Activated naive CD8-positive, alpha-beta T cell treated with anti-CD3 and anti-CD28 coated beads, Interleukin-2, amount 50 U/mL, for 24 hours (primary cell): ENCODE measurements around the gene AGBL2.
"Not testable (repeated sequence)": the region's sequence is repeated elsewhere in the genome, so short reads cannot be mapped to it uniquely, and the experiment has no call there.

Experiments used
- ATAC-seq: fragments of 150-1000 bp; cut with Tn5 transposase; one replicate; pipeline ENCODE4 v1.10.0; 2021
- DNase-seq: peaks from one replicate; pipeline ENCODE4 v3.0.0; 2021
- H3K27ac Mint-ChIP-seq: one replicate; pipeline ENCODE4 v1.8.0; 2021; ENCODE audit warnings: mild to moderate bottlenecking, mixed read lengths
- H3K27me3 Mint-ChIP-seq: one replicate; pipeline ENCODE4 v1.8.0; 2021; ENCODE audit warnings: mixed read lengths
- H3K36me3 Mint-ChIP-seq: one replicate; pipeline ENCODE4 v1.8.0; 2021; ENCODE audit warnings: low read depth, mixed read lengths
- H3K4me1 Mint-ChIP-seq: one replicate; pipeline ENCODE4 v1.8.0; 2021; ENCODE audit warnings: mixed read lengths
- H3K4me3 Mint-ChIP-seq: one replicate; pipeline ENCODE4 v1.8.0; 2021; ENCODE audit warnings: mild to moderate bottlenecking, moderate library complexity, mixed read lengths
- H3K9me3 Mint-ChIP-seq: one replicate; pipeline ENCODE4 v1.8.0; 2021; ENCODE audit warnings: mixed read lengths

Gene AGBL2

GRCh38 chr11:47667555-47667954 is 47.6 kb downstream of the AGBL2 start:
- no peak for DNase-seq
- Mint-ChIP-seq H3K27ac (no peak overlapping the region), H3K27me3 (no peaks in the 10 kb centered on the region), H3K4me3 (no peak overlapping the region), H3K4me1 (peaks cover 19% of the 10 kb centered on the region), H3K36me3 (peaks cover 2% of the 10 kb centered on the region), H3K9me3 (no peaks in the 10 kb centered on the region)
- ATAC-seq, result no peak

DNA sequence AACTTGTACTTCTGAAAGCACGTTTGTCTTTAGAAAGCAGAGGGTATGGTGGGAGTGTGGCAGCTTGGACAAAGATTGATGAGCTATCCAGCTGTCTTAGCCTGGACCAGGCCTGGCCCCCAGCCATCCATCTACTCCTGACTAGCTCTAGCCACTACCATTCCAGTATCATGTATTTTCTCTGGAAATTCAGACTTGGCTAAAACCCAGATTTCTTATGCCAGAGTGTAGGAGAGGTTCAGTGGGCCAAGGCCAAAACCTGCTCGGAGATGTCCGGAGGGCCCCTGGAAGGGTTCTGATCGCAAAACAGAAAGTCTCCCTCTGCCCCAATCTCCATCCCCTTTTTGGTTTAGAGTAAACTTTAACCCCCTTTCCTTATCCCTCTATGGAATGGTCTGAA is 48.0 kb downstream of the AGBL2 start:
- ATAC-seq (no peak), DNase-seq (no peak)
- Mint-ChIP-seq H3K9me3 (no peaks in the 10 kb centered on the region), H3K4me3 (no peak overlapping the region), H3K27me3 (no peaks in the 10 kb centered on the region), H3K4me1 (peaks cover 19% of the 10 kb centered on the region), H3K27ac (no peak overlapping the region), H3K36me3 (peaks cover 2% of the 10 kb centered on the region)

DNA sequence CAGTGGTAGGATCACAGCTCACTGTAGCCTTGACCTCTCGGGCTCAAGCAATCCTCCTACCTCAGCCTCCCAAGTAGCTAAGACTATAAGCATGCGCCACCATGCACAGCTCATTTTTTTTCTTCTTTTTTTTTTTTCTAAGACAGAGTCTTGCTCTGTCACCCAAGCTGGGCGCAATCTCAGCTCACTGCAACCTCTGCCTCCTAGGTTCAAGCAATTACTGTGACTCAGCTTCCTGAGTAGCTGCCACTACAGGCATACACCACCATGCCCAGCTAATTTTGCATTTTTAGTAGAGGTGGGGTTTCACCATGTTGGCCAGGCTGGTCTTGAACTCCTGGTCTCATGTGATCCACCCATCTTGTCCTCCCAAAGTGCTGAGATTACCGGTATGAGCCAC is 50.2 kb downstream of the AGBL2 start:
- H3K4me1 Mint-ChIP-seq, result peaks cover 19% of the 10 kb centered on the region
- H3K27me3 Mint-ChIP-seq, H3K36me3 Mint-ChIP-seq, H3K4me3 Mint-ChIP-seq, H3K27ac Mint-ChIP-seq, ATAC-seq, DNase-seq, H3K9me3 Mint-ChIP-seq: not testable (repeated sequence)

GRCh38 chr11:47661245-47661644 is 53.9 kb downstream of the AGBL2 start:
- Mint-ChIP-seq H3K36me3 (no peaks in the 10 kb centered on the region), H3K27me3 (no peaks in the 10 kb centered on the region), H3K9me3 (no peaks in the 10 kb centered on the region), H3K4me1 (peaks cover 19% of the 10 kb centered on the region), H3K4me3 (no peak overlapping the region), H3K27ac (no peak overlapping the region)
- DNase-seq (no peak), ATAC-seq (no peak)

- H3K4me3 Mint-ChIP-seq, result no peak overlapping the region
- H3K4me1 Mint-ChIP-seq, result peaks cover 14% of the 10 kb centered on the region
- H3K27me3 Mint-ChIP-seq, result no peaks in the 10 kb centered on the region
- no peaks in the 10 kb centered on the region for H3K36me3 Mint-ChIP-seq
- no peak overlapping the region for H3K27ac Mint-ChIP-seq
- H3K9me3 Mint-ChIP-seq, result no peaks in the 10 kb centered on the region
- ATAC-seq, result no peak
- no peak for DNase-seq
Observed at GRCh38 chr11:47659276-47659675, 55.9 kb downstream of the AGBL2 start.

GRCh38 chr11:47656260-47656885 is 58.8 kb downstream of the AGBL2 start:
- H3K4me3 Mint-ChIP-seq, result no peak overlapping the region
- no peaks in the 10 kb centered on the region for H3K36me3 Mint-ChIP-seq
- DNase-seq, result no peak
- no peak overlapping the region for H3K27ac Mint-ChIP-seq
- H3K9me3 Mint-ChIP-seq, result peaks cover 12% of the 10 kb centered on the region
- no peaks in the 10 kb centered on the region for H3K27me3 Mint-ChIP-seq
- no peaks in the 10 kb centered on the region for H3K4me1 Mint-ChIP-seq
- ATAC-seq, result no peak

DNA sequence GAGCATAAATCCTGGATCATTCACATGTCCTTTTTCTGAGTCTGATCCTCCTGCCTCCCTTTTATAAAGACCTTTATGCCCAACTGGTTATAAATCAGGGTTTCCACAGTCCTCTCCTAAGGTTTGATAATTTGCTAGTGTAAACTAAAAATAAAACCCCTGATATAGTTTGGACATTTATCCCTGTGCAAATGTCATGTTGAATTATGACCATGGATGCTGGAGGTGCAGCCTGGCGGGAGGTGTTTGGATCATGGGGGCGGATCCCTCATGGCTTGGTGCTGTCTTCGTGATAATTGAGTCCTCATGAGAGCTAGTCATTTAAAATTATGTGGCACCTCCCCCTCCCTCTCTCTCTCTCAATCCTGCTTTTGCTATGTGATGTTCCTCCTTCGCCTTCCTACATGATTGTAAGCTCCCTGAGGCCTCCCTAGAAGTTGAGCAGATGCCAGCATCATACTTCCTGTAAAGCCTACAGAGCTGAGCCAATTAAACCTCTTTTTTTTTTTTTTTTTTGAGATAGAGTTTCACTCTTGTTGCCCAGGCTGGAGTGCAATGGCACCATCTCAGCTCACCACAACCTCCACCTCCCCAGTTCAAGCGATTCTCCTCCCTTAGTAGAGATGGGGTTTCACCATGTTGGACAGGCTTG is 63.2 kb downstream of the AGBL2 start:
- H3K4me1 Mint-ChIP-seq, result no peaks in the 10 kb centered on the region
- peaks cover 12% of the 10 kb centered on the region for H3K9me3 Mint-ChIP-seq
- H3K4me3 Mint-ChIP-seq, result no peak overlapping the region
- ATAC-seq, result no peak
- no peaks in the 10 kb centered on the region for H3K27me3 Mint-ChIP-seq
- H3K27ac Mint-ChIP-seq, result no peak overlapping the region
- DNase-seq, result no peak
- H3K36me3 Mint-ChIP-seq, result no peaks in the 10 kb centered on the region

GRCh38 chr11:47649276-47649675 is 65.9 kb downstream of the AGBL2 start:
- Mint-ChIP-seq H3K9me3 (peaks cover 12% of the 10 kb centered on the region), H3K27ac (no peak overlapping the region), H3K36me3 (no peaks in the 10 kb centered on the region), H3K4me3 (no peak overlapping the region), H3K27me3 (no peaks in the 10 kb centered on the region), H3K4me1 (no peaks in the 10 kb centered on the region)
- DNase-seq (no peak), ATAC-seq (no peak)

GRCh38 chr11:47646019-47646418 is 69.2 kb downstream of the AGBL2 start:
- DNase-seq (no peak), ATAC-seq (no peak)
- peaks cover 14% of the 10 kb centered on the region for H3K4me1 Mint-ChIP-seq
- no peaks in the 10 kb centered on the region for H3K27me3 Mint-ChIP-seq
- H3K36me3 Mint-ChIP-seq, result peaks cover 4% of the 10 kb centered on the region
- H3K27ac Mint-ChIP-seq, result no peak overlapping the region
- no peaks in the 10 kb centered on the region for H3K9me3 Mint-ChIP-seq
- H3K4me3 Mint-ChIP-seq, result no peak overlapping the region

- ATAC-seq, result no peak
- H3K27me3 Mint-ChIP-seq, result no peaks in the 10 kb centered on the region
- H3K4me1 Mint-ChIP-seq, result peaks cover 20% of the 10 kb centered on the region
Observed at GRCh38 chr11:47645500-47645899, 69.7 kb downstream of the AGBL2 start.

GRCh38 chr11:47642099-47642855 is 72.9 kb downstream of the AGBL2 start, which contains the start of gene MTCH2:
Gene MTCH2 (minus strand): TSS chr11:47642559. CDS start chr11:47642465, 94 bp downstream.
- Mint-ChIP-seq H3K36me3 (peaks cover 19% of the 10 kb centered on the region), H3K27ac (peak within 1 kb of the TSS; percentile 97), H3K4me1 (peaks cover 24% of the 10 kb centered on the region), H3K27me3 (no peaks in the 10 kb centered on the region), H3K9me3 (no peaks in the 10 kb centered on the region), H3K4me3 (peak within 1 kb of the TSS; percentile 98)
- ATAC-seq (peak; percentile 96), DNase-seq (peak; percentile 96)

More at GRCh38 chr11:47645500-47645899, 69.7 kb downstream of the AGBL2 start:
- DNase-seq, result no peak
- Mint-ChIP-seq H3K4me3 (no peak overlapping the region), H3K36me3 (peaks cover 4% of the 10 kb centered on the region), H3K27ac (no peak overlapping the region), H3K9me3 (no peaks in the 10 kb centered on the region)

GRCh38 chr11:47641600-47642098 is 73.5 kb downstream of the AGBL2 start:
- Mint-ChIP-seq H3K4me3 (peak overlapping the region; percentile 98), H3K36me3 (peaks cover 22% of the 10 kb centered on the region), H3K27me3 (no peaks in the 10 kb centered on the region), H3K4me1 (peaks cover 24% of the 10 kb centered on the region), H3K9me3 (no peaks in the 10 kb centered on the region), H3K27ac (peak overlapping the region; percentile 97)
- ATAC-seq, result no peak
- no peak for DNase-seq

- Mint-ChIP-seq H3K36me3 (peaks cover 26% of the 10 kb centered on the region), H3K4me3 (peak overlapping the region; percentile 98), H3K4me1 (peaks cover 24% of the 10 kb centered on the region), H3K27ac (peak overlapping the region; percentile 97)
- H3K27me3 Mint-ChIP-seq, H3K9me3 Mint-ChIP-seq, ATAC-seq, DNase-seq: not testable (repeated sequence)
Observed at GRCh38 chr11:47640506-47640905, 74.7 kb downstream of the AGBL2 start.

GRCh38 chr11:47636331-47636730 is 78.8 kb downstream of the AGBL2 start:
- DNase-seq, H3K27me3 Mint-ChIP-seq, H3K4me3 Mint-ChIP-seq, ATAC-seq, H3K27ac Mint-ChIP-seq, H3K9me3 Mint-ChIP-seq: not testable (repeated sequence)
- Mint-ChIP-seq H3K36me3 (peaks cover 45% of the 10 kb centered on the region), H3K4me1 (peaks cover 12% of the 10 kb centered on the region)

GRCh38 chr11:47631473-47631872 is 83.7 kb downstream of the AGBL2 start:
- no peak for ATAC-seq
- H3K4me3 Mint-ChIP-seq, result no peak overlapping the region
- no peak for DNase-seq
- no peaks in the 10 kb centered on the region for H3K9me3 Mint-ChIP-seq
- no peaks in the 10 kb centered on the region for H3K27me3 Mint-ChIP-seq
- peaks cover 62% of the 10 kb centered on the region for H3K36me3 Mint-ChIP-seq
- no peak overlapping the region for H3K27ac Mint-ChIP-seq
- no peaks in the 10 kb centered on the region for H3K4me1 Mint-ChIP-seq
